BLaER1 (cell line): ENCODE results near the gene WSCD2.
A peak's percentile ranks its signal among the peaks of the same experiment; 100 is the strongest.

ENCODE experiments used
- H3K27ac ChIP-seq: shearing (Covaris generic); formaldehyde crosslinking; 2 replicates; pipeline ENCODE4 v1.8.1; 2022
- H3K27me3 ChIP-seq: shearing (Covaris generic); formaldehyde crosslinking; 2 replicates; pipeline ENCODE4 v1.8.1; 2022
- H3K36me3 ChIP-seq: shearing (Covaris generic); formaldehyde crosslinking; 2 replicates; pipeline ENCODE4 v1.8.1; 2022
- H3K4me1 ChIP-seq: shearing (Covaris generic); formaldehyde crosslinking; 2 replicates; pipeline ENCODE4 v1.8.1; 2022
- H3K4me2 ChIP-seq: shearing (Covaris generic); formaldehyde crosslinking; 2 replicates; pipeline ENCODE4 v1.8.1; 2022
- H3K4me3 ChIP-seq: shearing (Covaris generic); formaldehyde crosslinking; 2 replicates; pipeline ENCODE4 v1.8.1; 2022
- H3K9ac ChIP-seq: shearing (Covaris generic); formaldehyde crosslinking; 2 replicates; pipeline ENCODE4 v1.8.1; 2022
- H3K9me3 ChIP-seq: shearing (Covaris generic); formaldehyde crosslinking; 2 replicates; pipeline ENCODE4 v1.8.1; 2022
- H4K20me1 ChIP-seq: shearing (Covaris generic); formaldehyde crosslinking; 2 replicates; pipeline ENCODE4 v1.8.1; 2022
- Cebpa-rat ChIP-seq: shearing (Covaris generic); IDR thresholded peaks from 2 replicates; pipeline ENCODE4 v1.8.1; 2022

WSCD2 gene

DNA sequence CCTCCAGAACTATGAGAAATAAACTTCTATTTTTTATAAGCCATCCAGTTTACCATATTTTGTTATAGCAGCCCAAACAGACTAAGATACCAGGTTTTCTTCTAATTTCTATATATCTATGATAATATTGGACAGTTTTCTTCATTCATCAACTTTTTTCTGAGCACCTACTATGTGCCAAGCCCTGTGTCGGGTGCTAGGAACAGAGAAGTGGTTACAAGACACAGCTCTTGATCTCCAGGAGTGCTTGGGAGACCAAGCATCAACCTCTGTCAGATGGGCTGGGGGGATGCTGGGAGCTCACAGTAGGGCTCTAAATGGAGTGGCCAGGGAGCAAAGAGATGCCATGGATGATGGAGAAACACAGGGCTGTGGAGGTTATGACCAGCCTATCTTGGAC lies 2.9 kb upstream of the WSCD2 start:
- Histone ChIP-seq H3K27me3 (peaks cover 42% of the 10 kb centered on the region), H3K27ac (no peak overlapping the region), H3K4me1 (peaks cover 11% of the 10 kb centered on the region; the same call in 1 of the 2 replicates), H3K9me3 (no peaks in the 10 kb centered on the region), H3K36me3 (no peaks in the 10 kb centered on the region), H3K9ac (no peak overlapping the region), H3K4me2 (no peak overlapping the region), H3K4me3 (no peak overlapping the region), H4K20me1 (peaks cover 16% of the 10 kb centered on the region; the same call in 1 of the 2 replicates)
- TF ChIP-seq Cebpa-rat: no peak

DNA sequence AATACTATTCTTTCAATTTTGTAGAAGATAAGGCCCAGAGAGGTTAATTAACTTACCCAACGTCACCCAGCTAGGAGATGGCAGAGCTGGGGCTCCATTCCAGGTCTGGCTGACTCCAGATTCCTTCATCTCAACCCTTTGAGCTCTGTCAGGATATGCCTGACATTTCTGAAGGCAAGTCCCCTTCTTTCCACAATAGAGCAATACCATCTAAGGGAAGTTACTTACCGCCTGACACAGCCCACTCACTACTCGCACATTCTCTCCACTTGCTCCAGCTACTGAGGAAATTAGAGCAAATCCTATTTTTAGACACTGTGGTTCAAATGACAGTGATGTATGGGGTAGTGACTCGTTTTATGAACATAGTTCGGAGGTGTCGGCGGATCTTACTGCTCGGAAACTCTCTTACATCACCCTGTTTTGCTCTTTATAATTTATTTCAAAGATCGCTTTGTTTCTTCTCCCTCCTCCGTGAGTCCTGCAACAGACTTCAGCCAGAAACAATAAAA lies 2.0 kb upstream of the WSCD2 start:
- Histone ChIP-seq H3K27ac (no peak overlapping the region), H3K4me1 (peaks cover 16% of the 10 kb centered on the region; the same call in 1 of the 2 replicates), H3K9me3 (no peaks in the 10 kb centered on the region), H3K4me2 (no peak overlapping the region), H3K36me3 (no peaks in the 10 kb centered on the region), H4K20me1 (peaks cover 16% of the 10 kb centered on the region; the same call in 1 of the 2 replicates), H3K4me3 (no peak overlapping the region), H3K9ac (no peak overlapping the region), H3K27me3 (peaks cover 48% of the 10 kb centered on the region)
- TF ChIP-seq Cebpa-rat: no peak

DNA sequence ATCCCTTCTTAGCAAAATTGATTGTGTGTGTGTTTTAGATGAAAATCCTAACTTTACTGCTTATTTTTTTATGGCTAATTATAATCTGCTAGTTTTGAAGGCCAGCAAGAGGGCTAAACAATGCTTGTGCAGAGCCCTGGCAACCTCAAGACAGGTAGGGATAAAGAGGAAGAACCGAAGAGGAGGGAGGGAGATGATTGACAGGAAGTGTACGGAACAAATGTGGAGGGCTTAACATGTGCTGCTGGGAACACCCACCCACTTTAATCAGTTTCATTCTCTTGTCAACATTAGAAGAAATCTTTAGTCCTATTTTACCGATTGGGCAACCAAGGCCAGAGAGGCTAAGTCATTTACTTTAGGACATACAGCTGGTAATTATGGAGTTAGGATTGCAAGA lies 1.4 kb upstream of the WSCD2 start:
- H3K27me3 ChIP-seq: peaks cover 48% of the 10 kb centered on the region
- H3K4me1 ChIP-seq: peaks cover 16% of the 10 kb centered on the region; the same call in 1 of the 2 replicates
- no peak overlapping the region for H3K4me3 ChIP-seq
- peaks cover 16% of the 10 kb centered on the region; the same call in 1 of the 2 replicates for H4K20me1 ChIP-seq
- H3K9me3 ChIP-seq: no peaks in the 10 kb centered on the region
- H3K9ac ChIP-seq: no peak overlapping the region
- H3K27ac ChIP-seq: no peak overlapping the region
- no peak for TF ChIP-seq Cebpa-rat
- no peaks in the 10 kb centered on the region for H3K36me3 ChIP-seq
- no peak overlapping the region for H3K4me2 ChIP-seq

DNA sequence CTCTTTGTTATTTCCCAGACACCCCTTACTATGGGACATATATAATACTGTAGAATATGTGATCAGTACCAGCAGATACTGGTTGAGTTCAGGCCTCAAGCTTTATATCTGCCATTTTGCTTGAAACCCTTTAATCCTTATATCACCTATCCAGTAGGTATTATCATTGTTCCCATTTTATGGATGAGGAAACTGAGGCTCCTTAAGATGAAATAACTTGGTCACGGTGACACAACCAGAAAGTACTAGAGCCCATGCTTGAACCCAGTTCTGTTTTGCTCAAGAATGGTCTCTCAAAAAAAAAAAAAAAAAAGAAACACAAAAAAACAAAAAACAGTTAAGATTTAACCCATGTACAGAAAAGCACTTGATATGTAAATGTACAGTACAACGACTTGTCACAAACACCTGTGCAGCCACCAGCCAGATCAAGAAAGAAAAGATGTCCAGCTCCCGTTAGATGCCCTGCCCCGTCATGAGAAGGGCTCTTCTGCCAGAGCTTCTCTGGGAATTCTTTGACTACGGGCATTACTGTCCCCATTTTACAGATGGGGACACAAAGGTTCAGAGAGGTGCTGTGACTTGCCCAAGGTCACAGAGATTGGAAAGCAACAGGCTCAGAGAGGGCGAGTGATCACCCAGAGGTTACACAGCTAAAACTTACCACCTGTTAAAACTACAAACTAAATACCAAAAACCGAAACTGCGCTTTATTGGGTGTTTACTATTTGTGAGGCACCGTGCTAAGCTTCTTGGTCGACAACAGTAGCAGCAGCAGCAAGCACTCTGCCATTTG lies 669 bp upstream of the WSCD2 start:
- H3K27me3 ChIP-seq: peaks cover 48% of the 10 kb centered on the region

DNA sequence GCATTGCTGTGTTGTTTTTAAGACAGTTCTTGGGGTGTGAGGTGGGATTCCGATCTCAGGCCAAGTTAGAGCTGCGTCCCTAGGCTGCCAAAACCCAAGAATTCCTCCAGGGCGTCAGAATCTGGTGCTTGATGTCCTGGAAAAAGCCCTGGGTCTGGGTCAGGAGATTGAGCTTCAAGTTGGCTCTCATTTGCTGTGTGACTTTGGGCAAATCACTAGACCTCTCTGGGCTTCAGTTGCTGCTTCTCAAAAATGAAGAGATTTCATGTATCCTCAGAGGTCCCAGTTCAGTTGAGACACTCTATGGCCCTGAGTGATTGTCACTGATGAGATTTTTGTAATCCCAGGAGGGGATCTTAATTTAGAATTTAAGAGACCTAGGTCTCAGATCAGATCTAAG lies 1.9 kb downstream of the WSCD2 start:
- peaks cover 16% of the 10 kb centered on the region; the same call in 1 of the 2 replicates for H4K20me1 ChIP-seq
- peaks cover 48% of the 10 kb centered on the region for H3K27me3 ChIP-seq
- no peaks in the 10 kb centered on the region for H3K36me3 ChIP-seq
- H3K9me3 ChIP-seq: no peaks in the 10 kb centered on the region
- peak overlapping the region; percentile 4 for H3K4me2 ChIP-seq
- H3K9ac ChIP-seq: no peak overlapping the region
- no peak overlapping the region for H3K4me3 ChIP-seq
- TF ChIP-seq Cebpa-rat: no peak
- peaks cover 16% of the 10 kb centered on the region; the same call in 1 of the 2 replicates for H3K4me1 ChIP-seq
- H3K27ac ChIP-seq: no peak overlapping the region

More for the DNA sequence above, 669 bp upstream of the WSCD2 start:
- Histone ChIP-seq H3K4me2 (peak overlapping the region; percentile 70), H3K9ac (no peak overlapping the region), H3K4me1 (peaks cover 16% of the 10 kb centered on the region; the same call in 1 of the 2 replicates), H3K4me3 (peak overlapping the region; percentile 61), H4K20me1 (peaks cover 16% of the 10 kb centered on the region; the same call in 1 of the 2 replicates), H3K36me3 (no peaks in the 10 kb centered on the region), H3K27ac (no peak overlapping the region), H3K9me3 (no peaks in the 10 kb centered on the region)
- no peak for TF ChIP-seq Cebpa-rat

DNA sequence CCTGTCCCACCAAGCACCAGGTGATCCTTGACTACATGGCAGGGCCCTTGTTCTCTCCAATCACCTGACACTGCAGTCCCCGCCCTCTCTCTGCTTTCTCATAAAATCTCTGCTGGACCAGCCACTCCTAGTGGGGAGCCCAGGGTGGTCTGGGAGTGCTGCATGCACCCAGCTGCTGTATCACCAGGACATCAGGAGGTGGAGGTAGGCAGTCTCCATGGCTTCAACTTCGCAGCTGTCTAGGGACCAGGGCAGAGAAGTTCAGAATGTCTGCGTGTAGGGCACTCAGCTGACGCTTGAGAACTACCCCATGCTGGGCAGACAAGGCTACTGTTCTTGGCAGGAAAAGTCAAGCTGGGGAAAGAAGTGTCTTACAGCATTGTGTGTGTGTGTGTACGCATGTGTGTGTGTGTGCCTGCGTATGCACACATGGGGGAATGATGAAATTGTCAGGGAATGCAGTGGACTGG lies 2.6 kb downstream of the WSCD2 start:
- Histone ChIP-seq H3K4me1 (peaks cover 16% of the 10 kb centered on the region; the same call in 1 of the 2 replicates), H4K20me1 (peaks cover 16% of the 10 kb centered on the region; the same call in 1 of the 2 replicates), H3K36me3 (no peaks in the 10 kb centered on the region), H3K9me3 (no peaks in the 10 kb centered on the region), H3K4me3 (no peak overlapping the region), H3K4me2 (peak overlapping the region; percentile 4; the same call in 1 of the 2 replicates), H3K27ac (no peak overlapping the region), H3K27me3 (peaks cover 48% of the 10 kb centered on the region), H3K9ac (no peak overlapping the region)
- no peak for TF ChIP-seq Cebpa-rat

DNA sequence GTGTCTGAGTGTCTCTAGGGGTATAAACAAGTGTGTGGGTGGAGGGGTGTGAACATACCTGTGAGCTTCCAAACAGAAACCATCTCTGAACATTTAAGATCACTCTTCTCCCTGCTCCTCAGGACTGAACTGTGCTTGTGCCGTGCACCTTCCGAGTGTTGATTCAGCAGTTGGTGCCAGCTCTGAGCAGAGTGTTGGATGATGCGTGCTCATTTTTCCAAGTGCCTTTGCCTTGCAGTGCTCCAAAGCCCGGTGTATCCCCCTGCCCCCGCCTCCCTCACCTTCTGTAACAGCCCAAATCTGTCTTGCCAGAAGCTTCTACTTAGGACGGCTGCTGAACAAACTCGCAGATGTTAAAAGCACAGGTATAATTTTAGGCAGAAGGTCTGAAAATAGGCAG lies 4.4 kb downstream of the WSCD2 start:
- Histone ChIP-seq H4K20me1 (peaks cover 16% of the 10 kb centered on the region; the same call in 1 of the 2 replicates), H3K4me2 (no peak overlapping the region), H3K27me3 (peaks cover 33% of the 10 kb centered on the region), H3K4me1 (peaks cover 16% of the 10 kb centered on the region; the same call in 1 of the 2 replicates), H3K27ac (no peak overlapping the region), H3K36me3 (no peaks in the 10 kb centered on the region), H3K9me3 (no peaks in the 10 kb centered on the region), H3K4me3 (no peak overlapping the region), H3K9ac (no peak overlapping the region)
- TF ChIP-seq Cebpa-rat: no peak

DNA sequence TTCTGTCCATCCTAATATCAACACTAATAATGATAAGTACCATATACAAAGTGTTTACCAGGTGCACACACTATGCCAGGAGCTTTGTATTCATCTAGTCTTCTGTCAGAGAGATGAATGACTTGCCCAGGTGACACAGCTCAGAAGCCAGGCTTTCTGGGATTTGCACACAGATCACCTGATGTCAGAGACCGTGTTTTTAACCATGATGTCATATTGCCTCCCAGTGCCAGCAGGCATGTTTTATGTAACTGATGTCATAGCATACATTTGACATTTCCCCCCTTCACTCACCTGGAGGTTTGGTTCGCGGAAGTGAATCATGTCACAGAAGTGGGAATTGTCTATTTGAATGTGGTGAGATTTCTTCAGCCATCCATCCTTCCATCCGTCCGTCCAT lies 5.7 kb downstream of the WSCD2 start:
- no peak overlapping the region for H3K4me2 ChIP-seq
- no peak for TF ChIP-seq Cebpa-rat
- peaks cover 21% of the 10 kb centered on the region for H3K27me3 ChIP-seq
- H3K9ac ChIP-seq: no peak overlapping the region
- no peaks in the 10 kb centered on the region for H3K9me3 ChIP-seq
- H3K27ac ChIP-seq: no peak overlapping the region
- H4K20me1 ChIP-seq: peaks cover 4% of the 10 kb centered on the region; the same call in 1 of the 2 replicates
- no peak overlapping the region for H3K4me3 ChIP-seq
- no peaks in the 10 kb centered on the region for H3K36me3 ChIP-seq
- H3K4me1 ChIP-seq: peaks cover 12% of the 10 kb centered on the region; the same call in 1 of the 2 replicates

DNA sequence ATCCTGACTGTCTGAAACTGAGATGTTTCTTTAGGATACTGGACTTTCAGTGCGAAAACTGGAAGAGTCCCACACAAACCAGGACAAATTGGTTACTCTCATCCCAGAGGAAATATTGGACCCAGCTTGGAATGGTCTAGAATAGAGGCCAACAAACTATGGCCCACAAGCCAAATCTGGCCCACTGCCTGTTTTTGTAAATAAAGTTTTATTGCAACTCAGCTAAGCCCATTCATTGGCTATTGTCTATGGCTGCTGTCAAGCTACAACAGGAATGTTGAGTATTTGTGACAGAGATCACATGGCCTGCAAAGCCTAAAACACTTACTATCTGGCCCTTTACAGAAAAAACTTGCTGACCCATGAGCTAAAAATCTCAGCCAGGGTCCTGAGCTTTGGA lies 6.5 kb downstream of the WSCD2 start:
- no peak overlapping the region for H3K9ac ChIP-seq
- peaks cover 10% of the 10 kb centered on the region; the same call in 1 of the 2 replicates for H3K4me1 ChIP-seq
- H3K4me3 ChIP-seq: no peak overlapping the region
- peaks cover 12% of the 10 kb centered on the region for H3K27me3 ChIP-seq
- no peaks in the 10 kb centered on the region for H4K20me1 ChIP-seq
- H3K36me3 ChIP-seq: no peaks in the 10 kb centered on the region
- H3K27ac ChIP-seq: no peak overlapping the region
- H3K9me3 ChIP-seq: no peaks in the 10 kb centered on the region
- no peak for TF ChIP-seq Cebpa-rat
- H3K4me2 ChIP-seq: no peak overlapping the region

DNA sequence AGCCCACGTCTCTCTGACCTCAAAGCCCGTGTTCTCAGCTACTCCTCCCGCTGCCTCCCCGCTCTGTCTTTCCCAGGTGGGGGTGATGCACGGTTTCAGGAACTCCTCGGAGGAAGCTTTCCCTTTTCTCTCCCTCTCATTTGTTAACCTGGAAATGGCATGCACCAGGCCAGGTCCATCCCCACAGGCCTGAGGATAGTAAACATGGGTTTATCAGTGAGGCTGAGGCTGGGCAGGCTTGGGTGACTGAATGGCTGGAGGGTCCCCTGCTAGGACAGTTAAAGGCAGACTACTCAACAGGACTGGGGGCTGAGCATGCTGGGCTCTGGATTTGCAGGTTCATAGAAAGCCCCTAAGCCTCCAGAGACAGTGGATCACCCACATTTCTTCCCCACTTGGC lies 7.6 kb downstream of the WSCD2 start:
- Histone ChIP-seq H3K9me3 (no peaks in the 10 kb centered on the region), H3K9ac (no peak overlapping the region), H3K4me1 (no peaks in the 10 kb centered on the region), H3K27ac (no peak overlapping the region), H3K27me3 (peaks cover 1% of the 10 kb centered on the region; the same call in 1 of the 2 replicates), H4K20me1 (no peaks in the 10 kb centered on the region), H3K36me3 (no peaks in the 10 kb centered on the region), H3K4me3 (no peak overlapping the region), H3K4me2 (no peak overlapping the region)
- no peak for TF ChIP-seq Cebpa-rat
